Central memory CD4-positive, alpha-beta T cell (primary cell): ENCODE data around the gene ATE1.
"Not testable (repeated sequence)": the region's sequence is repeated elsewhere in the genome, so short reads cannot be mapped to it uniquely, and the experiment has no call there.

Source experiments
- DNase-seq: peaks from one replicate; pipeline ENCODE4 v3.0.0; 2022
- total RNA-seq, 3 experiments: gene quantifications; one replicate each; lab custom pipeline; 2026; lab: John Stamatoyannopoulos, UW

ATE1 gene
- 58.1 to 95.5 (median 72.4) reads per million in 3 experiments for total RNA-seq

DNA sequence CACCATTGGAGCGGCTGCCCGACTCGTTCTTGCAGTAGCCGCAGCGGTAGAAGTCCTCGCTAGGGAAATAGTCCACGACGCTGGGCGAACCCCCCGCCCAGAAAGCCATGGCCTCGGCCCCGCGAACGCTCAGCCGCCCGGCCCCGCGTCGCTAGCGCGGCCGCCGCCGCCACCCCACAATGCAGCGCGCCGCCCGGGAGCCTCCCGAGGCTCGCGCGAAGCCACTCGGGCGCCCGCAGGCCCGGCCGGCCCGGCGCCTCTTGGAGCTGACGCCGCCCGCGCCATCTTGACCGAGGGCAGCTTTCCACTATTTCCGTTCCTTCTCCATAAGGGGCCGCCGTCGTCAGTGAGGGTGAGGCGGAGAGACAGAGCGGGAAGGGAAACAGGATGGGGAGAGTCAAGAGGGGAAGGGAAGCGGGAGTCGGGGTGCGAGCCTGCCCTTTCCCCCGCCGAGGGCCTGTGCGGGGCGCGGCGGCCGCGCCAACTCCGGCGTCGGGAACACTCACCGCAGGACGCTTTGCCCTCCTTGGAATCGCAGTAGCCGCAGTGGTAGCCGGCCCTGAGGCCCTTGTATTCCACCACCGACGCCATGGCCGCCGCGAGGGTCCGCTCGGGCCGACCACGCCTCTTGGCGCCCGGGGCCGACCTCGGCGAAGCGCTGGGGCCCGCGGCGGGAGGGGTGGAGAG lies at the start of gene ATE1:
Gene ATE1 (minus strand): TSS at position 191 of the 687 bp plus-strand sequence. CDS start 82 bp downstream, at position 109.
- DNase-seq, result peak; percentile 79

DNA sequence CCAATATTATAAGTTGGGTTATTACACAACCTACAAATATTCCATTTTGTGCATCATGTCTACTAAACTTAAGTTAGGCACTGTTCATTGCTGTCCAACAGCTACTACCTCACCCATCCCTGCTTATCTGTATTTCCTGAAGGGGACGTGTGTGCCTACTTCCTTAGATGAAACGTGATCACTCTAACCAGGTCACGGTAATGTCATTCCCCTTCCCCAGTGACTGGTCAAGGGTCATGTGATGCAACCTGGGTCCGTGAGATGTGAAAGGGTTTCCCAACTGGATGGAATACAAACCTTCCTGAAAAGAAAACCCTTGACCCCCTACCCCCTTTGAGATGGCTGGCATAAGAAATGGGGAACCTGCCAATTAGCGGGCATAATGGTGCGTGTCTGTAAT lies 48.8 kb upstream of the ATE1 start:
- no peak for DNase-seq

DNA sequence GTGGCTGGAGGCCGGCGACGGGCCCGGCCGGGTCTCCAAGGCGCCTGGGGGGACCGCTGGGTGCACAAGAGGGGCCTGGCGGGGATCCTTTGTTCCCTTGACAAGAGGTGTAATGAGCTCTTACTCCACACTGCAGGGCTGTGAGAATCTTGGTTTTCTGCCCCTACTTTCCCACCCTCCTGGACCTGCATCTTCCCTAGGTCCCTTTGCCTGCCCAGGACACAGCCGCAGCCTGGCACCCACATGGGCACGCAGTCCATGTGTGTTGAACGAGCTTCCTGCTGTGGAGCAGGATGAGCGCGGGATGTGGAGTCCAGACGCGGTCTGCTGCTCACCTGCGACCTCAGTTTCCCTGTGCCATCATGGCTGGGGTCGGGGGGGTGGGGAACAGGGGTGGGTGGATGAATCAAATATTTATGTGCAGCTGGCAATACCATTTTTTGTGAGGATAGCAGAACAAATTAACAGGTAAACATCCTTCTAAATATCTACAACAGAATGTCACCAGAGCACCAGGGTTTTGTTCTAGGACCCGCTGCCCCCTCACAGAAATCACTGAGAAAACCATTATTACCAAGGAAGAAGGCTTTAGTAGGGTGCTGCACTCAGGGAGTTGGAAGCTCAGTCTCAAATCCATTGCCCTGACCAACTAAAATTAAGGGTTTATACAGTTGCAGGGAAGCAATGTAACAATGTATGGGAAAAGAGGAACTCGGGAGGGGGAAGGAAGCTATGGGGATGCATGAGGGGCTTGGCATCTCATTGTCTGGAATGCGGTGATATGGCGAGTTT lies 47.7 kb upstream of the ATE1 start:
- no peak for DNase-seq

GRCh38 chr10:121974535-121975294 lies 46.9 kb upstream of the ATE1 start, which contains the start of gene NSMCE4A:
TSS of gene NSMCE4A (minus strand) at chr10:121975217. CDS start at chr10:121975165, 52 bp downstream.
- DNase-seq, result peak; percentile 56

- no peak for DNase-seq
Observed at GRCh38 chr10:121974019-121974534, 46.2 kb upstream of the ATE1 start.

DNA sequence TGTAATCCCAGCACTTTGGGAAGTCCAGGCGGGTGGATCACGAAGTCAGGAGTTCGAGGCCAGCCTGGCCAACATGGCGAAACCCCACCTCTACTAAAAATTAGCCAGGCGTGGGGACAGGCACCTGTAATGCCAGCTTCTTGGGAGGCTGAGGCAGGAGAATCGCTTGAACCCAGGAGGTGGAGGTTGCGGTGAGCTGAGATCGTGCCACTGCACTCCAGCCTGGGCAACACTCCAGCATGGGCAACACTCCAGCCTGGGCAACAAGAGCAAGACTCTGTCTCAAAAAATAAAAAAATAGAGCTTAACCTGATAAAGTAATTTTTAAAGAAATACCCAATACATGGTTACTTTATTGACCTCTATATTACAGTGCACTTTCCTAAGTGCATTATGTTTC lies 41.3 kb upstream of the ATE1 start:
- DNase-seq, result not testable (repeated sequence)

- no peak for DNase-seq
Observed at GRCh38 chr10:121965996-121966395, 38.2 kb upstream of the ATE1 start.

GRCh38 chr10:121961456-121961855 lies 33.6 kb upstream of the ATE1 start:
- no peak for DNase-seq

GRCh38 chr10:121959671-121960070 lies 31.8 kb upstream of the ATE1 start:
- DNase-seq, result no peak

GRCh38 chr10:121956111-121957061 lies 28.6 kb upstream of the ATE1 start:
- no peak for DNase-seq

DNA sequence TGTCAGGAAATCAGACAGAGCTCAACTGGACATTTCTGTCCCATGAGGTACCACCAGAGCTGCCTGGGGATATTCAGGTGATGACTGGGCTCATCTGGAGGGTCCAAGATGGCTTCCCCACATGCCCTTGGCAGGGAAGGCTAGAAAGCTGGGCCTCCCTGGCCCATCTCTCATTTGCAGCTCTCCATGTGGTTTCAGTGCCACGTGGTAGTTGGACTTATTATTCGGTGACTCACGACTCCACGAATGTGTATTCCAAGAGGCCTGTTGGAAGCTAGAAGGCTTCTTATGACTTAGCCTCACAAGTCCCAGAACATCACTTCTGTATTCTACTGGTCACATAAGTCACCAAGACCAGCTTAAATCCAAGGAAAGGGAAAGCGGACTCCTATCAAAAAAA lies 24.4 kb upstream of the ATE1 start:
- no peak for DNase-seq

GRCh38 chr10:121949451-121949850 lies 21.6 kb upstream of the ATE1 start:
- no peak for DNase-seq

GRCh38 chr10:121949049-121949448 lies 21.2 kb upstream of the ATE1 start:
- no peak for DNase-seq

DNA sequence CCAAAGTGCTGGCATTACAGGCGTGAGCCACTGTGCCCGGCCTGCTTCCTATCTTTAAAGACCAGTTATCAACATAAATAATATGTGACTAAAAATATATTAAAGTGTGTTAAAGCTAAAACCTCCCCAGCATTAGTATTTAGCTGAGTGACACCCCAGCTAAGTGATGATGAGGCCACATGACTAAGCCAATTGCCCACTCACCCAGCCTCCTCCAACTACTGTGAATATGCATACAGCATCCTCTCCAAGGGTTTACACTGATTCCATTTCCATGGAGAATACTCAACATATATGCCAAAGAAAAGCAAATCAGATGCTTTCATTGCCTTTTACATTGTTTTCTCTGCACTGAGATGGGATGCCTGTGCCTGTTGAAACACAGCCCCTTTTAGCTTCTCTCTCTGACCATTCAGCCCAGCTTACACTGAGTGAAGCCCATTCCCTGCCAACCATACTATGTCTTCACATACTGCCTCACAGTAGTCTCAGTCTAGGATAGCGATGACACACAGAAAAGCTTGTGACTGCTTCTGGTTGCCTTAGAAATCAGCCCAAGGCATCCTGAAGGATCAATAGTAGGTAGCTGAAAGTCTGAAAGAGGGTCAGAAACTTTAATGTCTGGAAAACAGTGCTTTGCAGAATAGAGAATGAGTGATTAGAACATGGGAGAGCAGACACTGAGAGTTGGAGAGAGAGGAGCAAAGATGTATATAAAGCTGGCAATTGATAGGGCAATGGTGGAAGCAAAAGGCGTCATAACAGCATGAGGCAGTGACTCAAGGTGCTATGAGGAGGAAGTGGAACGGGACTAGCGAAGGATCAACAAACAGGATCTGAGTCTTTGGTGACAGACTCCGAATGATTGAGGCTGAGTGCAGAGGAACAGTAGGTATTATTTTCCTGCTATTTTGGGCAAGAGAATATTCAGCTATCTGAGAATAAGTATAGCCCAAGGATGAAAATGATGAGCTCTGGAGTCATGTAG lies 19.8 kb upstream of the ATE1 start:
- no peak for DNase-seq

DNA sequence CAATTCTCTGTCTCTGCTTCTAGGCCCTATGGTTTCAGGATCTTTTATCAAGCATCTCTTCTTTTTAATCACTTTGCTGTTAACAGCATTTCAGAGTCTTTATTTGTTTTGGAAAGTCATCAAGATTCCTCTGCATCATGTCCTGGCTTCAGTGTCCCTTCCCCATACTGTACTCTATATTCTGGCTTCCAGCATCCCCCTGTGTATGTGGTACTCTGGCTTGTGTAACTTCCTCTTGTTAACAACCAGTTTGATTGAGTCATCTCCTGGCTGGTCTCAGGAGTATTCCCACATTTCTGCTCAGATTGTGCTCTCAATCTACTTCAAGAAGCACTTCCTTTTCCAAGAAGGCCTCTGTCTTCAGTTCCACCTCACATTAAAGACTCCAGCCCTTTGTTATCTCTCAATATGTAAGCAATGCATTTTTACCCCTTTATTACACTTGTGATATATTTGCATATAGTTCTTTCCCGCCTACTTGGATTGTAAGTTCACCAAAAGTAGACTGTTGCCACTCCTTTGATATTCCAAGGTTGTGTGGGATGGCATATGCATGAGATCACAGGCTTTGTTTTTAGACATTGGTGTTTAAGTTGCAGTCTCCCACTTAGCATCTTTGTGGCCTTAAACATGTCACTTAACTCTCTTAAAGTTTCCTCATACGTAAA lies 15.1 kb upstream of the ATE1 start:
- DNase-seq, result no peak

- DNase-seq, result no peak
Observed at GRCh38 chr10:121941532-121941931, 13.7 kb upstream of the ATE1 start.

DNA sequence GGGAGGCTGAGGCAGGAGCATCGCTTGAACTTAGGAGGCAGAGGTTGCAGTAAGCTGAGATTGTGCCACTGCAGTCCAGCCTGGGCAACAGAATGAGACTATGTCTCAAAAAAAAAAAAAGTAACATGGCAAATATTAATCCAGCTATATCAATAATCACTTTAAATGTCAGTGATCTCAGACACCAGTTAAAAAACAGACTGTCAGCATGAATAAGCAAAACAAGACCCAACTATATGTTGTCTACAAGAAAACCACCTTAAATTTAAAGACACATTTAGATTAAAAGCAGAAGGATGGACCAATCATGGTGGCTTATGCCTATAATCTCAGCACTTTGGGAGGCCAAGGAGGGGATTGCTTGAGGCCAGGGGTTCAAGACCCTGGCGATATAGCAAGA lies 8.5 kb upstream of the ATE1 start:
- DNase-seq, result no peak

GRCh38 chr10:121935702-121936101 lies 7.9 kb upstream of the ATE1 start:
- no peak for DNase-seq

DNA sequence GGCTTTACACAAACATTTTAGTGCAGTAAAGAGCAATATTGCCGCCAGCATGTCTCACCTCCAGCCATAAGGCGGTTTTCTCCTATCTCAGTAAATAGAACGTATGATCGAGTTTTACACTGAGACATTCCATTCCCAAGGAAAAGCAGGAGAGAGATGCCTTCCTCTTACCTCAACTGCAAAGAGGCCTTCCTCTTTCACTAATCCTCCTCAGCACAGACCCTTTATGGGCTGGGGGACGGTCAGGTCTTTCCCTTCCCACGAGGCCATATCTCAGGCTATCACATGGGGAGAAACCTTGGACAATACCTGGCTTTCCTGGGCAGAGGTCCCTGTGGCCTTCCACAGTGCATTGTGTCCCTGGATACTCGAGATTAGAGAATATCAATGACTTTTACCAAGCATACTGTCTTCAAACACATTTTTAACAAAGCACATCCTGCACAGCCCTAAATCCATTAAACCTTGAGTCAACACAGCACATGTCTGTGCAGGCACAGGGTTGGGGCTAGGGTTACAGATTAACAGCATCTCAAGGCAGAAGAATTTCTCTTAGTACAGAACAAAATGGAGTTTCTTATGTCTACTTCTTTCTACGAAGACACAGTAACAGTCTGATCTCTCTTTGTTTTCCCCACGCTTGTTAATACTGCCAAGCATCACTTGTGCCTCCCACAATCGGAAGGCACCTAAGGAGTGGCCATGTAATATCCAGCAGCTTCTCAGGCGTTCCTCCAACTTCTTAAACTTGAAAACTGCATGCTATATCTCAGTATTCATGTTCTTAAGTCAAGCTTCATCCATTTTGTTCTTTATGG lies 2.6 kb upstream of the ATE1 start:
- not testable (repeated sequence) for DNase-seq
